K562 (cell line): ENCODE results near the gene HSPB2. TPM values are rescaled to one million over a fixed set of nuclear protein-coding genes. Genes with fewer than 3 reads are reported as not detected.
A peak's percentile ranks its signal among the peaks of the same experiment; 100 is the strongest.

ENCODE experiments used
- ATAC-seq: fragments of 200-7000 bp; cut with Tn5 transposase; 3 replicates; pipeline ENCODE4 v1.9.1; 2020; ENCODE audit warnings: moderate library complexity
- BruUV-seq: library from RNA; stranded (reverse); fragments of 400-500 nt; replicated peaks from 2 replicates; lab custom pipeline; 2021; lab: Mats Ljungman, UMichigan
- CTCF ChIA-PET: fragments of 300-600 bp; formaldehyde crosslinking; extraction: SDS; loops from one replicate; lab custom pipeline; 2021; ENCODE audit warnings: low intra/inter-chr PET ratio; lab: Yijun Ruan, JAX
- POLR2A ChIA-PET: fragments of 300-600, 350-650 bp; sonication (Branson Sonifier 250); formaldehyde crosslinking; extraction: SDS; loops from one replicate; lab custom pipeline; 2021; ENCODE audit warnings: antibody characterized with exemption, inconsistent platforms; lab: Yijun Ruan, JAX
- DNase-seq, 4 experiments: peaks; one replicate each; pipeline versions ENCODE4 v3.0.0 to v3.0.0-alpha.2; 2011 to 2018; ENCODE audit warnings: low spot score in 3 of 4, mixed read lengths in 3 of 4; ENCODE audit errors: extremely low read depth in 1 of 4
- FAIRE-seq: peaks from 2 replicates; lab custom pipeline; 2011; peaks lifted over from hg19 to GRCh38; lab: Jason Lieb, UNC
- H2AFZ ChIP-seq: 2 replicates; pipeline ENCODE4 v1.6.0; 2011; ENCODE audit warnings: low read depth, low read length, control low read depth, inconsistent platforms
- H3K27ac ChIP-seq: fragments of 200-600 bp; 3 replicates; pipeline ENCODE4 v1.8.0; 2011; ENCODE audit warnings: low read depth, mild to moderate bottlenecking, control low read depth, inconsistent platforms, low read length, moderate library complexity, mixed read lengths; ENCODE audit errors: extremely low read depth
- H3K27me3 ChIP-seq, 2 experiments: fragments of 300-600 bp in 1 of 2; 2 replicates in 1 of 2; 3 replicates in 1 of 2; pipeline versions ENCODE4 v1.6.0 to v1.8.0; 2011; ENCODE audit warnings: inconsistent platforms in 2 of 2, low read length in 2 of 2, mild to moderate bottlenecking in 1 of 2, mixed read lengths in 1 of 2, moderate library complexity in 1 of 2; ENCODE audit not compliant: control insufficient read depth in 2 of 2, insufficient read depth in 2 of 2
- H3K36me3 ChIP-seq: fragments of 300-600 bp; 3 replicates; pipeline ENCODE4 v1.8.0; 2011; ENCODE audit warnings: mild to moderate bottlenecking, low read length, inconsistent platforms; ENCODE audit not compliant: control insufficient read depth, insufficient read depth
- H3K4me1 ChIP-seq, 2 experiments: fragments of 200-600 bp in 1 of 2; replicated peaks in 1 of 2; 2 replicates in 1 of 2; 3 replicates in 1 of 2; pipeline versions ENCODE4 v1.5.1 to v1.8.0; 2011; ENCODE audit warnings: inconsistent platforms in 2 of 2, low read length in 2 of 2, mild to moderate bottlenecking in 1 of 2, mixed read lengths in 1 of 2, moderate library complexity in 1 of 2; ENCODE audit not compliant: control insufficient read depth in 2 of 2, insufficient read depth in 2 of 2
- H3K4me2 ChIP-seq: 2 replicates; pipeline ENCODE4 v1.6.1; 2011; ENCODE audit warnings: low read length, control low read depth, inconsistent platforms, mixed read lengths; ENCODE audit not compliant: insufficient read depth
- H3K4me3 ChIP-seq: fragments of 200-600 bp; sonication (generic), shearing (Covaris generic); 2 replicates; pipeline ENCODE4 v1.5.1; 2016; ENCODE audit warnings: control low read depth, inconsistent platforms
- H3K79me2 ChIP-seq: fragments of 200-600 bp; 3 replicates; pipeline ENCODE4 v1.8.0; 2011; ENCODE audit warnings: low read length, inconsistent platforms; ENCODE audit not compliant: control insufficient read depth, insufficient read depth
- H3K9ac ChIP-seq, 2 experiments: 2 replicates each; pipeline versions ENCODE4 v1.6.0 to v1.6.1; 2011; ENCODE audit warnings: low read depth in 2 of 2, low read length in 2 of 2, control low read depth in 1 of 2, inconsistent platforms in 1 of 2, mild to moderate bottlenecking in 1 of 2, mixed read lengths in 1 of 2; ENCODE audit not compliant: insufficient read depth in 1 of 2
- H3K9me1 ChIP-seq: one replicate; pipeline ENCODE4 v1.6.0; 2011; ENCODE audit warnings: inconsistent platforms, mild to moderate bottlenecking, low read length, moderate library complexity; ENCODE audit not compliant: control insufficient read depth, insufficient read depth
- H3K9me3 ChIP-seq: replicated peaks from 2 replicates; pipeline ENCODE4 v1.5.1; 2011; ENCODE audit warnings: low read depth, low read length, inconsistent platforms; ENCODE audit not compliant: control insufficient read depth, insufficient read depth
- H4K20me1 ChIP-seq: replicated peaks from 2 replicates; pipeline ENCODE4 v1.6.1; 2011; ENCODE audit warnings: low read length, inconsistent platforms, mixed read lengths; ENCODE audit not compliant: control insufficient read depth, insufficient read depth
- CBFA2T2 ChIP-seq: fragments of 450-650 bp; conservative IDR thresholded peaks from 2 replicates; pipeline ENCODE4 v1.6.1; 2017; ENCODE audit warnings: mild to moderate bottlenecking
- ELF4 ChIP-seq: fragments of 450-650 bp; formaldehyde crosslinking; IDR thresholded peaks from 2 replicates; pipeline ENCODE4 v1.4.0; 2022; ENCODE audit warnings: missing genetic modification characterization
- ETS1 ChIP-seq: conservative IDR thresholded peaks from 2 replicates; pipeline ENCODE4 v1.6.1; 2011; ENCODE audit warnings: low read depth, mild to moderate bottlenecking, low read length; ENCODE audit not compliant: control insufficient read depth
- IRF2 ChIP-seq: sonication (generic); formaldehyde crosslinking; IDR thresholded peaks from 2 replicates; pipeline ENCODE4 v1.8.1; 2022; ENCODE audit warnings: mild to moderate bottlenecking, missing genetic modification reagents
- JUND ChIP-seq, 2 experiments: IDR thresholded peaks; 2 replicates in 1 of 2; 3 replicates in 1 of 2; pipeline ENCODE4 v1.6.1; 2011; ENCODE audit warnings: borderline replicate concordance in 2 of 2, low read depth in 2 of 2, low read length in 2 of 2, improper control_type of control experiment in 1 of 2, missing biosample characterization in 1 of 2, missing genetic modification characterization in 1 of 2, missing genetic modification reagents in 1 of 2
- MEIS2 ChIP-seq: fragments of 450-650 bp; IDR thresholded peaks from 2 replicates; pipeline ENCODE4 v1.6.1; 2014; ENCODE audit warnings: mild to moderate bottlenecking; ENCODE audit not compliant: partially characterized antibody
- MXD1 ChIP-seq: fragments of 250-450 bp; sonication (Bioruptor Pico); IDR thresholded peaks from 2 replicates; pipeline ENCODE4 v1.8.0; 2021; ENCODE audit warnings: borderline replicate concordance, mild to moderate bottlenecking, moderate library complexity; ENCODE audit not compliant: poor library complexity, severe bottlenecking
- NR4A1 ChIP-seq, 2 experiments: fragments of 250-450 bp in 1 of 2; fragments of 450-650 bp in 1 of 2; sonication (Bioruptor Pico) in 1 of 2; IDR thresholded peaks; 2 replicates each; pipeline versions ENCODE4 v1.4.0 to v1.6.1; 2016 to 2020; ENCODE audit warnings: mild to moderate bottlenecking in 2 of 2, missing compliant biosample characterization in 1 of 2, missing genetic modification characterization in 1 of 2, moderate library complexity in 1 of 2
- PHB2 ChIP-seq: fragments of 450-650 bp; IDR thresholded peaks from 2 replicates; pipeline ENCODE4 v1.6.1; 2017; ENCODE audit warnings: low read depth
- RCOR1 ChIP-seq, 2 experiments: IDR thresholded peaks; 2 replicates each; pipeline ENCODE4 v1.6.1; 2012; ENCODE audit warnings: low read depth in 2 of 2, low read length in 2 of 2, borderline replicate concordance in 1 of 2, improper control_type of control experiment in 1 of 2
- RNF2 ChIP-seq: sonication (generic); IDR thresholded peaks from 2 replicates; pipeline ENCODE4 v1.6.1; 2016
- TEAD1 ChIP-seq, 2 experiments: fragments of 450-650 bp in 1 of 2; sonication (generic) in 1 of 2; formaldehyde crosslinking; IDR thresholded peaks; 2 replicates each; pipeline versions ENCODE4 v1.4.0 to v1.8.0; 2020 to 2022; ENCODE audit warnings: mild to moderate bottlenecking in 2 of 2, missing genetic modification reagents in 1 of 2
- USF1 ChIP-seq: sonication (generic); formaldehyde crosslinking; IDR thresholded peaks from 2 replicates; pipeline ENCODE4 v1.9.0; 2022; ENCODE audit warnings: mild to moderate bottlenecking, missing genetic modification reagents
- ZNF699 ChIP-seq: fragments of 250-450 bp; sonication (Bioruptor Pico); IDR thresholded peaks from 2 replicates; pipeline ENCODE4 v1.8.0; 2021; ENCODE audit warnings: mild to moderate bottlenecking, moderate library complexity; ENCODE audit not compliant: insufficient replicate concordance
- ZNF785 ChIP-seq: fragments of 250-450 bp; sonication (Bioruptor Pico); IDR thresholded peaks from 2 replicates; pipeline ENCODE4 v1.4.0; 2020; ENCODE audit warnings: mild to moderate bottlenecking
- WGBS: fragments of 100-300 bp; shearing (Covaris generic); methylation state at CpG from one replicate; pipeline ENCODE4 v1.1.6; 2016; ENCODE audit warnings: low coverage, mixed read lengths; ENCODE audit not compliant: insufficient coverage; ENCODE audit errors: missing lambda C conversion rate; 5-methylcytosine and 5-hydroxymethylcytosine counted together
- in situ Hi-C: fragments of 300-500 bp; cut with MboI; formaldehyde crosslinking; loops from 4 replicates; pipeline ENCODE4 v1.15.0; 2018; ENCODE audit warnings: inconsistent platforms, mixed read lengths
- intact Hi-C: fragments of 100-400 bp; cut with micrococcal nuclease; formaldehyde crosslinking; loops from 2 replicates; pipeline ENCODE4 v1.14.2; 2022
- polyA plus RNA-seq, 8 experiments: library from polyadenylated mRNA; depleted of rRNA in 4 of 8; stranded (reverse) in 5 of 8; unstranded in 3 of 8; fragments of >200 nt; fragmentation: Nextera tagmentation in 2 of 8; fragmentation: Illumina TruSeq in 1 of 8; extraction: Ambion mirVana in 2 of 8; extraction: Trizol in 1 of 8; gene quantifications; 2 replicates each; pipeline versions ENCODE4 v1.2.1 to v1.2.3, GENCODE V29; 2011 to 2014; ENCODE audit warnings: inconsistent platforms in 1 of 8, missing spikeins in 1 of 8
- total RNA-seq, 7 experiments: library from RNA; depleted of rRNA in 6 of 7; stranded (reverse); fragments of >200 nt in 6 of 7; fragmentation: Illumina TruSeq in 2 of 7; extraction: Trizol in 2 of 7; gene quantifications; 2 replicates each; pipeline versions ENCODE4 v1.2.1 to v1.2.3, GENCODE V29; 2011 to 2021; ENCODE audit warnings: low replicate concordance in 1 of 7

HSPB2 gene
- total and polyA plus RNA-seq, 9 of the 15 experiments (the other 6 are each of a cell fraction or from before 2014, with no cell fraction given): 0.06 to 0.35 (median 0.11) TPM; not detected in 5

GRCh38 chr11:111911563-111912401 is 752 bp upstream of the HSPB2 start, which contains the start of gene CRYAB:
Gene CRYAB (minus strand): TSS chr11:111911770. CDS start chr11:111911724, 46 bp downstream.
- DNase-seq (peak; percentile 33 to 66 (median 36)), ATAC-seq (peak; percentile 48), FAIRE-seq (no peak)
- ChIA-PET POLR2A (interaction anchor here (0.5 to 2.9 kb wide), 8 partner anchors 11 to 113 kb away, joined by 3 to 13 read pairs (median 3); no protein-coding TSS in a partner anchor), CTCF (no interaction called here)
- Histone ChIP-seq H3K4me2 (peak within 1 kb of the TSS; percentile 68), H3K4me1 (peaks cover 35 to 40% of the 10 kb centered on the region in 2 experiments; a peak in 4 of 5 replicates), H3K9me3 (no peaks in the 10 kb centered on the region), H3K27me3 (no peaks in the 10 kb centered on the region), H3K36me3 (no peaks in the 10 kb centered on the region), H2AFZ (peak within 1 kb of the TSS; percentile 76), H3K27ac (peak within 1 kb of the TSS; percentile 57), H3K79me2 (no peaks in the 10 kb centered on the region), H4K20me1 (no peaks in the 10 kb centered on the region), H3K9me1 (peaks cover 3% of the 10 kb centered on the region), H3K9ac (peak within 1 kb of the TSS; percentile 20 to 62; a peak in 2 of 4 replicates), H3K4me3 (no peak within 1 kb of the TSS)
- intact Hi-C loops (loop anchor here (5.0 kb wide), 1 partner anchor 34 kb away; the partner anchor contains the start of genes CFAP68 and FDXACB1), in situ Hi-C loops (no loop called here)
- BruUV-seq: no TSS peak
- 13% methylated on average over 13 of the region's 17 CpGs for WGBS
- TF ChIP-seq JUND (IDR thresholded peaks at IDR 0.05; ENCODE audit: borderline replicate concordance, low read depth, low read length): peak; percentile 20; the same call in 1 of the 2 replicates
- TF ChIP-seq JUND (tag; IDR thresholded peaks at IDR 0.05; ENCODE audit: borderline replicate concordance, low read depth, low read length): no peak
- no peak for TF ChIP-seq ZNF699 (CRISPR knock-in tag)
- no peak for TF ChIP-seq USF1 (CRISPR knock-in tag)
- peak; percentile 6 for TF ChIP-seq MEIS2
- TF ChIP-seq RNF2: no peak
- 0 out of 2 replicates have a peak, but pooled peaks have one; percentile 11 for TF ChIP-seq CBFA2T2
- no peak for TF ChIP-seq ELF4 (CRISPR knock-in tag)
- no peak for TF ChIP-seq MXD1
- no peak for TF ChIP-seq NR4A1 (CRISPR knock-in tag; IDR thresholded peaks at IDR 0.05)
- no peak for TF ChIP-seq NR4A1 (tag; IDR thresholded peaks at IDR 0.05)
- no peak for TF ChIP-seq RCOR1 (IDR thresholded peaks at IDR 0.05; ENCODE audit: borderline replicate concordance in 1 of 2, low read depth in 2 of 2, low read length in 2 of 2)
- TF ChIP-seq TEAD1 (CRISPR knock-in tag; IDR thresholded peaks at IDR 0.05): no peak
- no peak for TF ChIP-seq PHB2
- TF ChIP-seq ETS1: no peak
- TF ChIP-seq IRF2: no peak
- TF ChIP-seq ZNF785: no peak
